Fibroblast of skin of scalp (primary cell): ENCODE results near the gene CZIB.
"Not testable (repeated sequence)": the region's sequence is repeated elsewhere in the genome, so short reads cannot be mapped to it uniquely, and the experiment has no call there.

Source experiments
- DNase-seq: peaks from one replicate; pipeline ENCODE4 v3.0.0-alpha.2; 2013

CZIB gene

DNA sequence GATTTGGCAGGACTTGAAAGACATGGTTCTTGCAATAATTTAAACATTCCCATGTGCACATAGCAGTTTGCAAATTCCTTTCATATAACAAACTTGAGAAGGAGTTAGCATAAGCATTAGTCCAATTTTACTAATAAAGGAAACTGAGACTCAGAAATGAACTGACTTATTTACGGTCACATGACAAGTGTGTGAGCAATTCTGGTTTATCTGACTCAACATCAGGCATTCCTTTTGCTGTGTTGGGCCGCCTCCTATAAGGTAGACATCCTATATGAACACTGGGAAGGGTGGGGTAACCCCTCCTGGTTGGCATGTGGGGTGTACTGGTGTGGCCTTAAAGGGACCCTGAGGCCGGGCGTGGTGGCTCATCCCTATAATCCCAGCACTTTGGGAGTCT, 32.3 kb downstream of the CZIB start:
- DNase-seq, result no peak

DNA sequence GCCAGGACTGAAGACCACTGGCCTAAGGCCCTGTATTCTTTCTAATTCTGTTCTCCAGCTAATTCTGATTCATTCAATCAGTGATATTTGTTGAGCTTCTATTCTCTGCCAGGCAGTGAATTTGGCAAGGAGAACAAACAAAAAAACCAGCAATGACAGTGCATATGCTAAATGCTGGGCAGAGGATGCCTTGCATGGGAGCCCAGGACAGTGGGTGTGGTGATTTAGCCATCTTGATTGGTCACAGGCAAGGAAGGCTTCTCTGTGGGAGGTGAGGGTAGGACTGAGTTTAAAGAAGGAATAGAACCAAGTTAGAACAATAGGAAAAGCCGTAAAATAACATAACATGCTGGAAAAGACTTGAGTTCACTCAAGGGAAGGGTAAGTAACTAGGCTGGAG, 33.0 kb downstream of the CZIB start:
- DNase-seq, result no peak

DNA sequence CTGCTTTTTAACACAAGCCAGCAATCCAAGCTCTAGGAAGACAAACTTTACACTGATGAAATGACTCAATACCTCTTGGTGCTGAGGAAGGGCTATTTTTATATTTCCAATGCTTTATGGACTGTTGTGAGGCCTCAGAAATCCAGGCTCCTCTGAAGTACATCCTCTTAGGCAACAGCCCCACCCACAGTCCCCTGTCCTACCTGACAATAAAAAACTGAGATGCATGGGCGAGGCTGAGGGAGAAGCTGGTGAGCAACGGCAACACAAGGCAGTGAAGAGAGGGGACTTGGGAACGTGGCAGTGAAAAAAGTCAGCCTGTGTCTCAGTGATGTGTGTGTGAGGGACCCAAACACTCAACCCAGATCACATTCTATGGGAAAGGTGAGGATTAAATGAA, 33.9 kb downstream of the CZIB start:
- no peak for DNase-seq

DNA sequence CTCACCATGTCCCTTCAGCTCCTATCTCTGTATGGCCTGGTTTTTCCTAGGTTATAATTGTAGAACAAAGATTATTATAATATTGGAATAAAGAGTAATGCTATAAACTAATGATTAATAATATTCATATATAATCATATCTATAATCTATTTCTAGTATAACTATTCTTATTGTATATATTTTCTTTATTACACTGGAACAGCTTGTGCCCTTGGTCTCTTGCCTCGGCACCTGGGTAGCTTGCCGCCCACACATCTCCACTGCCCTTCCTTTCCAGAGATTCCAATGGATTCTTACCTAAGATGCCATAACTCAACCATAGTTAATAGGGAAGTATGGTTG, 34.5 kb downstream of the CZIB start:
- not testable (repeated sequence) for DNase-seq

GRCh38 chr1:53183095-53183990, 37.1 kb downstream of the CZIB start:
- DNase-seq, result no peak

DNA sequence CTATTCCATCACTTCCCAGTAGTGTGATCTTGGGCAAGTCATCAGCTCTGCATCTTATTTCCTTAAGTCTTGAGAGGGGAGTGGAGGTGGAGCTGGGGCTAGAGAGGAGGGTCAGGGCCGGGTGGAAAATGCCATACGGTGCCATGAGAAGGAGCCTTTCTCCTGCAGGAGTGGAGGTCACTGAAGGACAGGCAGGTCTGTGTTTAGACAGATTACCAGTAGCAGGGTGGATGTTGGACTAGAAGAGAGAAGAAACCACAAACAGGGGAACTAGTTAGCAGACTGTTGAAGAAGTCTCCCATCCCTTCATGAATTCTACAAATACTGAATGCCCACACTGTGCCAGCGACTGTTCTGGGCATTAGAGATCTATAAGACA, 37.7 kb downstream of the CZIB start:
- DNase-seq, result no peak

DNA sequence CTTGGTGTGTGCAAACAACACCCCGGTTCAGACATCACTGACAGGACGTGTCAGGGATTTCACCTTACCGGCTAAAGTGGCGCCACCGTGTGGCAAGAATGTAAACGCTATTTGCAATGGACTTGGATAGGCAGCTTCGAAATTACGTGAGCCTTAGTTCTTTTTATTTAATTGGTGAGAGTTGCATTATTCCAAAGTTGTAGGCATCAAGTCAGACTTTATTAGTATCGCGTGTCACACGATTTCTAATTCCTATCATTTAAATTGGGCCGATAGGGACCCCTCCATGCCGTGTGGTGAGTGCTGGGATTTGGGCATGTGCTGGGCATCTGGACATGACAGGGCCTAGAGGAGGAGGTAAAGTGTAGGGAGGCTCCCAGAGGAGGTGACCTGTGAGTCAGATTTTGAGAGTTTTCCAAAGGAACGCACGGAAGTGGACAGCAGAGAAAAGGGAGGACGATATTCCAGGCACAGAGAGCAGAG, 38.3 kb downstream of the CZIB start:
- DNase-seq, result peak; percentile 82

GRCh38 chr1:53180951-53181350, 39.5 kb downstream of the CZIB start:
- no peak for DNase-seq

DNA sequence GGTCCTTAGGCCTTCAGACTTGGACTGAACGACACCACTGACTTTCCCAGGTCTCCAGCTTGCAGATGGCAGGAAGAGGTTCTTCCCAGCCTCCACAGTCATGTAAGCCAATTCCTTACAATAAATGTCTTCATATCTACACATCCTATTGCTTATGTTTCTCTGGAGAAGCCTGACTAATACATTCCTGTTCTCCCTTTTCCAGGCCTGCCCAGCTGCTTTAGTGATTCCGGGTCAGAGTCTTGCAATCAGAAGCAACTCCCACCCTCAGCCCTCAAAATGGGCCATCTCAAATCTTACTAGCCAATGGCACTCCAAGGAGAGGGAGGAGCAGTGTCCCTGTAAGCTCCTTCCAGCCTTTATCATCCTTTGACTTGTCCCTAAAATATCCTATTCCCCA, 40.2 kb downstream of the CZIB start:
- DNase-seq, result peak; percentile 76

GRCh38 chr1:53176452-53177208, 43.8 kb downstream of the CZIB start:
- no peak for DNase-seq

DNA sequence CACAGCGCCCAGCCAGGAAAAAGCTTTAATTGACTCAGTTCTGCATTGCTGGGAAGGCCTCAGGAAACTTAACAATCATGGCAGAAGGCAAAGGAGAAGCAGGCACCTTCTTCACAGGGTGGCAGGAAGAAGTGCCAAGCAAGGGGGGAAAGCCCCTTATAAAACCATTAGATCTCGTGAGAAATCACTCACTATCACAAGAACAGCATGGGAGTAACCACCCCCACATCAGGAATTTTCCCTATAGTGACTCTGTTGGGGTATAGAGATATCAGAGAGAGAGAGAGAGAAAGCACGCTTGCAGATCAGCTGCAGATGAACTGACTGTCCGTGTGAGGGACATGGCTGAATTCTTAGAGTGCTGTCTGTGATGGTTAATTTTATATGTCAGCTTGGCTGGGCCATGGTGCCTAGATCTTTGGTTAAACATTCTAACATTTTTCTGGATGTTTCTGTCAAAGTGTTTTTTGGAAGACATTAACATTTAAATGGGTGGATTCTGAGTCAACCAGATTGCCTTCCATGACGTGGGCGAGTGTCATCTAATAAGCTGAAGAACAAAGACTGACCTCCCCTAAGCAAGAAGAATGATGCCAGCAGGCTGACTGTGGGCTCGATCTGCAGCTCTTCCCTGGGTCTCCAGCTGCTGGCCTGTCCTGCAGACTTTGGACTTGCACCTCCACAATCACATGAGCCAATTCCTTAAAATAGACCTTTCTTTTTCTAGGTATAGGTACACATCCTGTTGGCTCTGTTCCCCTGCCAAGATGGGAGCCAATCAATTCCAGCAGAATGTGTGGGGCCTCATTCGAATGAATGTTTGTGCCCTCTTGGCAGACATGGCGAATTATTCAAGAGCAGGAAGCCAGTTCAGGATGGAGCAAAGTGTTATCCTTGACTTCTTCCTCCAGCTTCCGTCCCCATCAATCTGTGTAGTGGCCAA, 45.2 kb downstream of the CZIB start:
- DNase-seq, result no peak

DNA sequence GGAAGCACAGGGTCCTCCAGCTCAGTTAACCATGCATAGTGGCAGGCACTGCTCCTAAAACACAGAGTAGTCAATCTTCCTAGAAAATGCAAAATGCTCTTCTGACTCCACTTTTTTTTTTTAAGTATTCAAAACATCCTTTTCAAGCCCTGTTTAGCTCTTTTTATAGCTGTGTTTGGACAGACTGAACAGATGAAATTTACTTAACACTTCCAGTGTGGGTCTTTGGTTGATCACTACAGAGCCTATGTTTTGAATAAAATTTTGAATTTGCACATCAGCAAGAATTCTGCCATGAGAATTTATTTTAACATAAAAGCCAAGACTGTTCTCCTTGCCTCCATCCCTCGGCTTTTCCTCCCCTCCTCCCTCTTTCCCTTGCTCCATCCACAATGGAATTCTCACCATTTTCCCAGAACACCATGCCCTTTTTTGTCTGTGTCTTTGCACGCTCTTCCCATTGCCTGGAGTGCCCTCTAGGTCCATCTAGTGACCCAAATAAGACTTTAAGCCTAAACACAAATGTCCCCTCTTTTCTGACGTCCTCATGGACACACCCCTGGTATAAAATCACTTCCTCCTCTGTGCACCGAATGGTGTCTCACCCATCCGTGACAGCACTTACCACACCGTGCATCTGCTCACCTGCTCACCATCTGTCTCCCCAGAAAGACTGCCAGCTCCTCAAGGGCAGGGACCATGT, 47.9 kb downstream of the CZIB start:
- peak; percentile 91 for DNase-seq

GRCh38 chr1:53166912-53167311, 53.5 kb downstream of the CZIB start:
- DNase-seq, result no peak

DNA sequence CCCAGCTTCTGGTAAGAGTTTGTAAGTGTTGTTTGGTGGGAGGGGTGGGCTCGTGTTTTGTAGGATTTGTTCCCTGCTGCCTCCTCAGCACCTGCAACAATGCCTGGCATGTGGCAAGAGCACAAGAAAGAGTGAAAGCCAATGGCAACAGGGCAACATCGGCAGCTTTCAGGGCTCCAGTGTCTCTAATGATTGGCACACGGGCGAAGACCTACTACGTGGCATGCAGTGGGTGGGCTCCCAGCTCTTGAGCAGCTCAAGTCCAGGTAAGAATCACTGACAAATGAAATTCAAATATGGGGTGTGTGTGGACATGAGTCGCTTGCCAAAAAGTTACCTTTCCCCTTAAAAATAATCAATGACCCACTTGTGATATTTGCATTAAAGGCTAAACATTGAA, 54.1 kb downstream of the CZIB start:
- DNase-seq, result no peak

- DNase-seq, result no peak
These were observed 54.9 kb downstream of the CZIB start for GRCh38 chr1:53165408-53165961.
